GM10266 (cell line): ENCODE results near the gene CIB2.

Source experiments
- DNase-seq: peaks from one replicate; pipeline ENCODE4 v3.0.0; 2012; ENCODE audit errors: extremely low spot score
- TF ChIP-seq, protein P1 (sequence below): IDR thresholded peaks from 2 replicates; pipeline ENCODE4 v1.5.1; 2012; ENCODE audit warnings: mild to moderate bottlenecking, low read depth; ENCODE audit not compliant: control insufficient read depth, insufficient read depth; ENCODE audit errors: missing control alignments

The CIB2 gene

DNA sequence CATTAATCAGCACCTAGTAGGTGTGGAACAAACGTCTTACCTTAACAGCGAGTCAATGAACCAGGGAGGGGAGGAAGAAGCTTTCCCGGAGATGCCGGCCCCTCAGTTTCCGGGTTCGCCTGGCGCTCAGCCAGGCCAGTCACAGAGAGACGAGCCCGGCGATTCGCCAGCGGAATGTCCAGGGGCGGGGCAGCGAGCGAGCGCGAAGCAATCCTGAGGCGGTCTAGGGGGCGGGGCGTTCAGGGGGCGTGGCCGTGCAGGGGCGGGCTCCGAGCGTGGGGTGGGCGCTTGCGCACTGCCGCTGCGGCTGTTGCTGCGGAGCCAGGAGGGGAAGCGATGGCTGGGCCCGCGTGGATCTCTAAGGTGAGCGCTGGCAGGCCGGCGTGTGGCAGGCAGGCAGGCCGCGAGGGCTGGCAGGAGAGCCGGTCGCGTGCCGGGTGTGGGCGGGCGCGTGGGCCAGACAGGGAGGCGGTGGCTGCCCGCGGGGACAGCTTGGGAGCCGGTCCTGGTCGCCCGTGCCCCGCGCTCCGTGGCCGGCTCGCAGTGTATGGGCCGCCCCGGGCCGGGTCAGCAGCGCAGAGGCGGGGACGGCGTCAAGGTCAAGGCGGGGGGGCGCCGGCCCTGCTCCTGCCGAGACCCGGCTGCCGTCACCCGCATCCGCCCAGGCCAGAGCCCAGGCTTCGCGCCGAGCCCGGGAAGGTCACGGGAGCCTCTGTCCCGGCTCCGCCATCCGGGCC lies 18.0 kb upstream of the CIB2 start, which contains the start of gene IDH3A:
TSS of gene IDH3A (plus strand) at position 295 of the 737 bp plus-strand sequence. CDS start at position 337, 42 bp downstream.
- DNase-seq, result peak; percentile 99
- TF ChIP-seq, protein P1, sequence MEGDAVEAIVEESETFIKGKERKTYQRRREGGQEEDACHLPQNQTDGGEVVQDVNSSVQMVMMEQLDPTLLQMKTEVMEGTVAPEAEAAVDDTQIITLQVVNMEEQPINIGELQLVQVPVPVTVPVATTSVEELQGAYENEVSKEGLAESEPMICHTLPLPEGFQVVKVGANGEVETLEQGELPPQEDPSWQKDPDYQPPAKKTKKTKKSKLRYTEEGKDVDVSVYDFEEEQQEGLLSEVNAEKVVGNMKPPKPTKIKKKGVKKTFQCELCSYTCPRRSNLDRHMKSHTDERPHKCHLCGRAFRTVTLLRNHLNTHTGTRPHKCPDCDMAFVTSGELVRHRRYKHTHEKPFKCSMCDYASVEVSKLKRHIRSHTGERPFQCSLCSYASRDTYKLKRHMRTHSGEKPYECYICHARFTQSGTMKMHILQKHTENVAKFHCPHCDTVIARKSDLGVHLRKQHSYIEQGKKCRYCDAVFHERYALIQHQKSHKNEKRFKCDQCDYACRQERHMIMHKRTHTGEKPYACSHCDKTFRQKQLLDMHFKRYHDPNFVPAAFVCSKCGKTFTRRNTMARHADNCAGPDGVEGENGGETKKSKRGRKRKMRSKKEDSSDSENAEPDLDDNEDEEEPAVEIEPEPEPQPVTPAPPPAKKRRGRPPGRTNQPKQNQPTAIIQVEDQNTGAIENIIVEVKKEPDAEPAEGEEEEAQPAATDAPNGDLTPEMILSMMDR, result no peak

DNA sequence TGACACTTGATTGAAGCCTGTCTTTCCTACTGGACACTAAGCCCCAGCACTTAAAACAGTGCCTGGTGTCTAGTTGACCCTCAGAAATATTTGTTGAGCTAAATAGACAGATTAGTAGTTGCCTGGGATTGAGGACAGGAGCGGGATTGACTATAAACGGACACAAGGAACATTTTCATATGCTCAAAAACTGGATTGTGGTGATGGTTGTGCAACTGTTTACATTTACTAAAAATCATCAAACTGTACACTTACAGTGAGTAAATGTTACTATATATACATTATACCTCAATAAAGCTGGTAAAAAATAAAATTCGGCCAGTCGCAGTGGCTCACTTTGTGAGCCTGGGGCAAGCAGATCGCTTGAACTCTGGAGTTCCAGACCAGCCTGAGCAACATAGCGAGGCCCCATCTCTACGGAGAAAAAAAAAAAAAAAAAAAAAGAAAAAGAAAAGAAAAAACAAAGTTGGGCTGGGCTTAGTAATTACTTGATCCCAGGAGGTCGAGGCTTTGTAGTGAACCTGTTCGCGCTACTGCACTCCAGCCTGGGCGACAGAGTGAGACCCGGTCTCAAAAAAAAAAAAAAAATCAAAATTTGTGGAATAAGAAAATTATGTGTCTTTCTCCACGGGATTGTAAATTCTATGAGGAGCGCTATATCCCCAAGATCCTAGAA lies 17.3 kb upstream of the CIB2 start:
- TF ChIP-seq, protein P1, result no peak

GRCh38 chr15:78147566-78147965 lies 16.3 kb upstream of the CIB2 start:
- TF ChIP-seq, protein P1, result no peak
- no peak for DNase-seq

More for the DNA sequence above, 17.3 kb upstream of the CIB2 start:
- DNase-seq, result no peak

DNA sequence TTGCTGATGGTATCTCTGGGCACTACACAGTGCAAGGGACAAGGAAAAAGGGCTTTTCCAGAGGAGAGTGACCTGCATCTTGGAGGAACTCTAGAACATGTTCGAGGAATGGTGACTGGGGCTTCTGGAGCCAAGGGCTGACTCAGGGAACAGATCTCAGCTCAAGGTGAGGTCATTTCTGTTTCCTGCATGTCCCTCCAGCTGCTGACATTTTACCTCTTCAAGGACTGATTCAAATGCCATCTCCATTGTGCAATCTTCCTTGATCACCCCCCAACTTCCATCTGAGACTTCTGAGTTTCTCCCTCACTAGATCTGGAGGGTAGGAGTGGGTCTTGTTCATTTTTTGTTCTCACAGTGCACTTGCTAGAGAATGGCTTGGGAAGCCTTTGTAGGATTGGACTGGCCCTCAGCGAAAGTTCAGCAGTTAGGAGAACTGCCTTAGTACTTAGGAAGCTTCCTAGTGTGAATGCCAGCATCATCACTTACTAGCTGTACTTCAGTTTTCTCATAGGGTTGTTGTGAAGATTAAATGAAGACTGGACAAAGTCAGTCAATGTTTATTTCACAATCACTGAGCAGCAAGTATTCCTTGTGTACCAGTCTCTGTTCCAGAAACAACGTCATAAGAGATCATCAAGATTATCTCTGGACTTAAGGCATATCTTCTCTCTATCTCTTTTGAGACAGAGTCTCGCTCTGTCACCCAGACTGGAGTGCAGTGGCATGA lies 15.3 kb upstream of the CIB2 start:
- TF ChIP-seq, protein P1, result no peak
- DNase-seq, result no peak

GRCh38 chr15:78142332-78142731 lies 11.1 kb upstream of the CIB2 start:
- TF ChIP-seq, protein P1, result no peak
- DNase-seq, result no peak

DNA sequence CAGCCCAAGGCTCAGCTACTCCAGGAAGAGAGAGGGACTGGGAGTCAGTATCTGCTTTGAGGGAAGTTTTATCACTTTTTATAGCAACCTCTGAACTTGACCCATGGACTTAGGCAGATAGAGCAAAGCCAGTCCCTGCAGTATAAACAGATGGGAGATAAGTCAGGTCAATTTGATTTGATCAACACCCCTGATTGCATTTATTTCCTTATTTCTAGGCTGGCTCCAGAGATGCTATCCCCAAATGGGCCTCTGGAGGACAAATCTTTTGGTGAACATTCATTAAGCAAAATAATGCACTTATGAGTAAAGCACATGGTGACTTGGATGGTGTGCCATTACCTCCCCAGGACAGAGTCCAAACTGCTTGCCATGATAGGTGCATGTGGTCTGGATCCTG lies 9.0 kb upstream of the CIB2 start:
- TF ChIP-seq, protein P1, result no peak

DNA sequence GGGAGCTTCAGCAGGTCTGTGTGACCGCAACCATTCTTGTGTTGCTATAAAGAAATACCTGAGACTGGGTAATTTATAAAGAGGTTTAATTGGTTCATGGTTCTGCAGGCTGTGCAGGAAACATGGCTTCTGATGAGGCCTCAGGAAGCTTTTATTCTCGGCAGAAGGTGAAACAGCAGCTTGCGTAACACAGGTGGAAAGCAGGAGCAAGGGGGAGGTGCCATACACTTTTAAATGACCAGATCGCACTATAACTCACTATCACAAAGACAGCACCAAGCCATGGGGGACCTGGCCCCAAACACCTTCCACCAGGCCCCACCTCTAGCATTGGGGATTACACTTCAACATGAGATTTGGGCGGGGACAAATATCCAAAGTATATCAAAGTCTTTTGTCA lies 8.3 kb upstream of the CIB2 start:
- DNase-seq, result no peak
- TF ChIP-seq, protein P1, result no peak

More for the DNA sequence above, 9.0 kb upstream of the CIB2 start:
- no peak for DNase-seq
